Lung (tissue), 12 donors: ENCODE results near the gene KLF8. TPM values are rescaled to one million over a fixed set of nuclear protein-coding genes. Genes with fewer than 3 reads are reported as not detected.

Experiments
- ATAC-seq: fragments of 200-7000 bp; cut with Tn5 transposase; one replicate; pipeline ENCODE4 v1.9.1; 2020; ENCODE audit warnings: moderate number of reproducible peaks; ENCODE audit not compliant: insufficient read depth, low FRiP score
- DNase-seq, 3 donors: peaks; one replicate each; pipeline ENCODE4 v3.0.0-alpha.2; 2013 to 2017
- H3K27ac ChIP-seq, 2 donors: one replicate each; pipeline ENCODE4 v1.5.1; 2013; ENCODE audit warnings: mild to moderate bottlenecking in 2 of 2, moderate library complexity in 2 of 2, control low read depth in 1 of 2, inconsistent platforms in 1 of 2, low read depth in 1 of 2, low read length in 1 of 2
- H3K27me3 ChIP-seq, 3 donors: one replicate each; pipeline ENCODE4 v1.5.1; 2013; ENCODE audit warnings: low read length in 2 of 3; ENCODE audit not compliant: control insufficient read depth in 3 of 3, insufficient read depth in 3 of 3
- H3K36me3 ChIP-seq, 4 donors: one replicate each; pipeline ENCODE4 v1.5.1; 2013; ENCODE audit warnings: low read length in 4 of 4, mild to moderate bottlenecking in 1 of 4, moderate library complexity in 1 of 4; ENCODE audit not compliant: control insufficient read depth in 4 of 4, insufficient read depth in 4 of 4
- H3K4me1 ChIP-seq, 5 donors: one replicate each; pipeline ENCODE4 v1.5.1; 2013; ENCODE audit warnings: low read length in 5 of 5, mild to moderate bottlenecking in 2 of 5, moderate library complexity in 1 of 5; ENCODE audit not compliant: control insufficient read depth in 5 of 5, insufficient read depth in 5 of 5
- H3K4me3 ChIP-seq: one replicate; pipeline ENCODE4 v1.5.1; 2013; ENCODE audit warnings: mild to moderate bottlenecking, control low read depth, moderate library complexity
- H3K9ac ChIP-seq, 2 donors: one replicate each; pipeline ENCODE4 v1.5.1; 2013; ENCODE audit warnings: low read length in 2 of 2, control low read depth in 1 of 2; ENCODE audit not compliant: insufficient read depth in 1 of 2
- H3K9me3 ChIP-seq, 4 donors: one replicate each; pipeline ENCODE4 v1.5.1; 2013; ENCODE audit warnings: low read length in 3 of 4, mild to moderate bottlenecking in 1 of 4, moderate library complexity in 1 of 4; ENCODE audit not compliant: control insufficient read depth in 4 of 4, insufficient read depth in 3 of 4
- WGBS, 2 donors: extraction: QIAGEN DNeasy Blood & Tissue Kit; methylation state at CpG; one replicate each; pipeline ENCODE4 v1.1.7; 2013; 5-methylcytosine and 5-hydroxymethylcytosine counted together
- polyA plus RNA-seq, 2 donors: library from polyadenylated mRNA; stranded (reverse); fragments of 200-250 nt; gene quantifications; one replicate each; pipeline ENCODE4 v1.2.1, GENCODE V29; 2013
- total RNA-seq, 2 donors: library from RNA; depleted of rRNA in 1 of 2; stranded (reverse); fragments of >200 nt in 1 of 2; gene quantifications; one replicate each; pipeline ENCODE4 v1.2.1, GENCODE V29; 2014 to 2021
- TF ChIP-seq, protein P1 (sequence below): IDR thresholded peaks from 2 replicates; pipeline ENCODE4 v1.5.1; 2012; ENCODE audit warnings: mild to moderate bottlenecking; ENCODE audit errors: control extremely low read depth, extremely low read depth
- donor health status: control.
- donor health status: control.
- donor health status: Bipolar disorder and iron deficiency.
- donor health status: healthy.
- donor health status: DM: yes; HTN: yes; CAD: no.

Gene KLF8
- total and polyA plus RNA-seq, 4 donors = 3.9 to 33.1 (median 9.8) TPM

DNA sequence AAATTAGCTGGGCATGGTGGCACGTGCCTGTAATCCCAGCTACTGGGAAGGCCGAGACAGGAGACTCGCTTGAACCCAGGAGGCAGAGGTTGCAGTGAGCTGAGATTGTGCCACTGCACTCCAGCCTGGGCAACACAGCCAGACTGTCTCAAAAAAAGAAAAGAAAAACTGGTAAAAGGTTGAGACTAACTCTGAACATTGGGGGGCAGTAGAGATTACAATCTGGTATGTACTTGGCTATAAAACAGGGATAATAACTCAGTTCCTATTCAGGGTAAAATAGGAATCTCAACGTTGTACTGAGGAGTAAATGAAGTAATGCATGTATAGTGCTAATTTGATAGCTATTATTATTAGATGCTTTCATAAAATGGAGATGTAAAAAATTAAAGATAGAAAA is 12.5 kb upstream of the KLF8 start:
- Histone ChIP-seq H3K4me3 (no peak overlapping the region), H3K36me3 (no peaks in the 10 kb centered on the region), H3K9ac (no peak overlapping the region), H3K27me3 (peaks cover 0 to 7% (median 0%) of the 10 kb centered on the region in 3 donors), H3K4me1 (no peaks in the 10 kb centered on the region), H3K27ac (no peak overlapping the region), H3K9me3 (no peaks in the 10 kb centered on the region)
- DNase-seq = no peak
- WGBS, 2 donors = 39 to 72% methylated on average over 4 of the region's 4 CpGs
- no peak for ATAC-seq
- TF ChIP-seq, protein P1, sequence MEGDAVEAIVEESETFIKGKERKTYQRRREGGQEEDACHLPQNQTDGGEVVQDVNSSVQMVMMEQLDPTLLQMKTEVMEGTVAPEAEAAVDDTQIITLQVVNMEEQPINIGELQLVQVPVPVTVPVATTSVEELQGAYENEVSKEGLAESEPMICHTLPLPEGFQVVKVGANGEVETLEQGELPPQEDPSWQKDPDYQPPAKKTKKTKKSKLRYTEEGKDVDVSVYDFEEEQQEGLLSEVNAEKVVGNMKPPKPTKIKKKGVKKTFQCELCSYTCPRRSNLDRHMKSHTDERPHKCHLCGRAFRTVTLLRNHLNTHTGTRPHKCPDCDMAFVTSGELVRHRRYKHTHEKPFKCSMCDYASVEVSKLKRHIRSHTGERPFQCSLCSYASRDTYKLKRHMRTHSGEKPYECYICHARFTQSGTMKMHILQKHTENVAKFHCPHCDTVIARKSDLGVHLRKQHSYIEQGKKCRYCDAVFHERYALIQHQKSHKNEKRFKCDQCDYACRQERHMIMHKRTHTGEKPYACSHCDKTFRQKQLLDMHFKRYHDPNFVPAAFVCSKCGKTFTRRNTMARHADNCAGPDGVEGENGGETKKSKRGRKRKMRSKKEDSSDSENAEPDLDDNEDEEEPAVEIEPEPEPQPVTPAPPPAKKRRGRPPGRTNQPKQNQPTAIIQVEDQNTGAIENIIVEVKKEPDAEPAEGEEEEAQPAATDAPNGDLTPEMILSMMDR = no peak

DNA sequence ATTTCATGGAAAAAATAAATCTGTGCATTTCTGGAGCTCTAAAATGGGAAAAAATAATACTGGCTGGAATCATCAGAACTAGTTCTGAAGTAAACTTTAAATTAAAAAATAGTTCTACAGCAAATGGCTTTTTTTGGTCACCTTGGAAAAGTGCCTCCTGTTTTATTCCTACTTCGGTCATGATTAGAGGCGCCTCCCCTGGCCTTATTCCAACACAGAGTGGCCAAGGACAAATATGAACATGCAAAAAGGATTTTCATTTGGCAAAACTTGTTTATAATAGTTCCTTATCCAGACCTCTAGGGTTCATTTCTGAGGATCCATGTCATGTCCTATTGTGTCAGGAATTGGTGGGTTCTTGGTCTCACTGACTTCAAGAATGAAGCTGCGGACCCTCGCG is 11.1 kb upstream of the KLF8 start:
- ATAC-seq = no peak
- Histone ChIP-seq H3K36me3 (no peaks in the 10 kb centered on the region), H3K9me3 (no peaks in the 10 kb centered on the region), H3K4me3 (no peak overlapping the region), H3K4me1 (no peaks in the 10 kb centered on the region), H3K9ac (no peak overlapping the region), H3K27me3 (peaks cover 3 to 7% (median 4%) of the 10 kb centered on the region in 3 donors), H3K27ac (no peak overlapping the region)
- TF ChIP-seq, protein P1 = no peak
- 75 to 79% methylated on average over 5 of the region's 5 CpGs for WGBS, 2 donors
- DNase-seq = peak in 2 of 3 donors; percentile 26 to 30

DNA sequence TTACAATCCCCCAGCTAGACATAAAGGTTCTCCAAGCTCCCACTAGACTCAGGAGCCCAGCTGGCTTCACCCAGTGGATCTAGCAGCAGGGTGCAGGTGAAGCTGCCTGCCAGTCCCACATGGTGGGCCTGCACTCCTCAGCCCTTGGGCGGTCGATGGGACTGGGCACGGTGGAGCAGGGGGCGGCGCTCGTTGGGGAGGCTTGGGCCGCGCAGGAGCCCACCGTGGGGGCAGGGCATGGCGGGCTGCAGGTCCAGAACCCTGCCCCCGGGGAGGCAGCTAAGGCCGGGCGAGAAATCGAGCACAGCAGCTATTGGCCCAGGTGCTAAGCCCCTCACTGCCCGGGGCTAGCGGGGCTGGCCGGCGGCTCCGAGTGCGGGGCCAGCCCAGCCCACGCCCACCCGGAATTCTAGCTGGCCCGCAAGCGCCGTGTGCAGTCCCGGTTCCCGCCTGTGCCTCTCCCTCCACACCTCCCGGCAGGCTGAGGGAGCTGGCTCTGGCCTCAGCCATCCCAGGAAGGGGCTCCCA is 9.6 kb upstream of the KLF8 start:
- H3K9me3 ChIP-seq = no peaks in the 10 kb centered on the region
- DNase-seq = no peak
- no peak overlapping the region for H3K9ac ChIP-seq
- H3K4me1 ChIP-seq = no peaks in the 10 kb centered on the region
- WGBS, 2 donors = 94 to 96% methylated on average over 14 to 28 of the region's 28 CpGs
- H3K27me3 ChIP-seq = peaks cover 0 to 4% (median 3%) of the 10 kb centered on the region in 3 donors
- ATAC-seq = no peak
- H3K27ac ChIP-seq = no peak overlapping the region
- no peaks in the 10 kb centered on the region for H3K36me3 ChIP-seq
- TF ChIP-seq, protein P1 = no peak
- no peak overlapping the region for H3K4me3 ChIP-seq

DNA sequence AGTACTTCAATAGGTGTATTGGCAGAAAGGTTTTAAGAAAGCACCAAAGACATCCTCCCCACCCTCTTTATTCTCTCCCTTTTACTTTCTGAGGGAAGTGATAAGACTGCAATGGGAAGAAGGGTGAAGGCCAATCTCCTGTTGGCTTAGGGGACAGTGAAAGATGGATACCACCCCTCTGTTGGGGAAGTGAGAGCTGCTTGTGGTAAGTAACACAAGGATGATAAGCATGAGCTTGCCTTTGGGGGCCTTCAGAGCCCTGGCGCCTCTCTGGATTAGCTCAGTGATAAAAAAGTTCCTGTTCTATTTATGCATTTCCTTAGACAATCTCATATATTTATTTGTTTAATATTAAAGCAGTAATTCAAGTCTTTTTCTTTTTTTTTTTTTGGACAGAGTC is 5.2 kb upstream of the KLF8 start:
- DNase-seq = no peak
- Histone ChIP-seq H3K36me3 (no peaks in the 10 kb centered on the region), H3K27ac (no peak overlapping the region), H3K4me3 (no peak overlapping the region), H3K9me3 (no peaks in the 10 kb centered on the region), H3K9ac (no peak overlapping the region), H3K27me3 (peaks cover 0 to 21% (median 12%) of the 10 kb centered on the region in 3 donors), H3K4me1 (peaks cover 0 to 5% (median 0%) of the 10 kb centered on the region in 5 donors)
- WGBS, 2 donors = 65 to 69% methylated on average over 1 of the region's 1 CpG
- no peak for ATAC-seq
- TF ChIP-seq, protein P1 = no peak
